ENCODE measurements around the gene EEIG2.
A peak's percentile ranks its signal among the peaks of the same experiment; 100 is the strongest.
"Not testable (repeated sequence)": the region's sequence is repeated elsewhere in the genome, so short reads cannot be mapped to it uniquely, and the experiment has no call there.

Gene EEIG2

GRCh38 chr1:108547493-108547892 lies 12.4 kb upstream of the EEIG2 start:
- DNase-seq (ENCODE audit: low read depth in 2 of 2), result not testable (repeated sequence)

GRCh38 chr1:108551137-108551862 lies 8.6 kb upstream of the EEIG2 start:
- DNase-seq (ENCODE audit: low read depth in 2 of 2), result no peak

GRCh38 chr1:108553905-108554304 lies 6.0 kb upstream of the EEIG2 start:
- DNase-seq (ENCODE audit: low read depth in 2 of 2), result no peak

- no peak for DNase-seq (ENCODE audit: low read depth in 2 of 2)
Measured at GRCh38 chr1:108554682-108555427, 5.0 kb upstream of the EEIG2 start.

GRCh38 chr1:108556066-108556465 lies 3.8 kb upstream of the EEIG2 start:
- no peak for DNase-seq (ENCODE audit: low read depth in 2 of 2)

GRCh38 chr1:108556499-108556898 lies 3.4 kb upstream of the EEIG2 start:
- DNase-seq (ENCODE audit: low read depth in 2 of 2), result no peak

GRCh38 chr1:108557296-108557695 lies 2.6 kb upstream of the EEIG2 start:
- no peak for DNase-seq (ENCODE audit: low read depth in 2 of 2)

- DNase-seq (ENCODE audit: low read depth in 2 of 2), result no peak
Measured at GRCh38 chr1:108560189-108560873, 431 bp downstream of the EEIG2 start.

- peak; percentile 10 to 18 for DNase-seq (ENCODE audit: low read depth in 2 of 2)
Measured at GRCh38 chr1:108560874-108561459, 1.1 kb downstream of the EEIG2 start.

GRCh38 chr1:108561689-108562326 lies 1.9 kb downstream of the EEIG2 start:
- DNase-seq (ENCODE audit: low read depth in 2 of 2), result peak; percentile 56 to 66

- no peak for DNase-seq (ENCODE audit: low read depth in 2 of 2)
Measured at GRCh38 chr1:108563808-108564207, 3.9 kb downstream of the EEIG2 start.

- DNase-seq (ENCODE audit: low read depth in 2 of 2), result no peak
Measured at GRCh38 chr1:108565081-108565480, 5.2 kb downstream of the EEIG2 start.

GRCh38 chr1:108565512-108565911 lies 5.6 kb downstream of the EEIG2 start:
- DNase-seq (ENCODE audit: low read depth in 2 of 2), result no peak

- DNase-seq (ENCODE audit: low read depth in 2 of 2), result no peak
Measured at GRCh38 chr1:108568589-108568988, 8.7 kb downstream of the EEIG2 start.

GRCh38 chr1:108569097-108569728 lies 9.3 kb downstream of the EEIG2 start:
- DNase-seq (ENCODE audit: low read depth in 2 of 2), result no peak

- DNase-seq (ENCODE audit: low read depth in 2 of 2), result no peak
Measured at GRCh38 chr1:108570128-108570527, 10.2 kb downstream of the EEIG2 start.

- no peak for DNase-seq (ENCODE audit: low read depth in 2 of 2)
Measured at GRCh38 chr1:108570998-108571401, 11.1 kb downstream of the EEIG2 start.

- DNase-seq (ENCODE audit: low read depth in 2 of 2), result peak in 1 of 2 donors; percentile 37
Measured at GRCh38 chr1:108572182-108572581, 12.3 kb downstream of the EEIG2 start.

GRCh38 chr1:108573183-108573582 lies 13.3 kb downstream of the EEIG2 start:
- no peak for DNase-seq (ENCODE audit: low read depth in 2 of 2)

- no peak for DNase-seq (ENCODE audit: low read depth in 2 of 2)
Measured at GRCh38 chr1:108574008-108574407, 14.1 kb downstream of the EEIG2 start.

- no peak for DNase-seq (ENCODE audit: low read depth in 2 of 2)
Measured at GRCh38 chr1:108575375-108575774, 15.5 kb downstream of the EEIG2 start.
